ENCODE measurements around the gene SKOR2.
"Not testable (repeated sequence)": the region's sequence is repeated elsewhere in the genome, so short reads cannot be mapped to it uniquely, and the experiment has no call there.

SKOR2 gene

DNA sequence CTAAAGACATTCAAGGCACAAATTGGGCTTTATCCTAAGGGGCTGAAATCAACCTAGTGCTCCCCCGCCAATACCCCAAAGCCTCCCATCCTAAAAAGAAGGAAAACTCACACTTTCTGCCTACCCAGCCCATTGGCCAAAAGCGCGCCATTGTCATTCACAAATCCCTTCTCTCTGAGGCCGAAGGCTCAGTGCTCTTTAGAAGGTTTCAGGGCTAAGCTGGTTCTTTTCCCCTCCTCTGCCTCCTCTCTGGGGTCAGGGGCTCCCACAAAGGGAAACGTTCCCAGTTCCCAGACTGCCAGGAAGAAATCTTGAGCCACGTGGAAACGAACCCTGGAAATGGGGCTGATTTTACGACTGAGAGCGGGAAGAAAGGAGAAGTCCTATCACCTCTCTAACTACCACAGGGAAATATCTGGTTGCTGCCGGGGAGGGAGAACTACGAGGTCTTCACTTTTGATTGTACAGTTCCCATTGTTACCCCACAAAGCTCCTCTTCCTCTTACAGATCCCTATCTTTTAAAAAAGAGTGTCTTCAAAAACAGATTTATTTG is 1.7 kb upstream of the SKOR2 start:
- no peak for DNase-seq

DNA sequence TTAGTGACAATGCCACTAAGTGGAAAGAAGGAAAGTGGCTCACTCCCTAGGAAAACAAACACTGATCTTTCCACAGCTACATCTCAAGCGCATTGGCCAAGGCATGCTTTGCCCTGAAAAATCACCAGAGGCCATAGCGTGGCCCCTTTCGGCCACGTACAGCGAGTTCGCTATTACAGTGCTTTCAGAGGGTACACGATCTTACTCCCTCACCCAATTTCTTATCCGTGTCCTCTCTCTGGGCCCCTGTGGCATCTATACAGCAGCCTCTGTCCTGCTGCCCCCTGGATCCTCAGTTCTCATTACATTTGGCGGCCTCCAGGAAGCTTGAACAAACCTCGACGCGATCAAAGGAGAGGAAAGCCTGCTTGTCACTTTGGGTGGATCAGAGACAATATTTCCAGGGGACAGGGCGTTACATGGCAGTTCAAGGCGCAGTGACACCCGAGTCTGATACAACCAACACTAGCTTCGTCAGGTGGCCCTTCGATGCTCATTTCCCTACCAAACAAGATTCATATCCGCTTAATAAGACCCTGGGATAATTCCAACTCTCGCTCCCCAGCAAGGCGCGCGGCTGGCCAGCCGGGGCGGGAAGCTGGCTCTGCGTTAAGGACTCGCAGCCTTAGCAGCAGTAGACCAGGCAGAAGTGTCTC is 941 bp downstream of the SKOR2 start:
- no peak for DNase-seq

DNA sequence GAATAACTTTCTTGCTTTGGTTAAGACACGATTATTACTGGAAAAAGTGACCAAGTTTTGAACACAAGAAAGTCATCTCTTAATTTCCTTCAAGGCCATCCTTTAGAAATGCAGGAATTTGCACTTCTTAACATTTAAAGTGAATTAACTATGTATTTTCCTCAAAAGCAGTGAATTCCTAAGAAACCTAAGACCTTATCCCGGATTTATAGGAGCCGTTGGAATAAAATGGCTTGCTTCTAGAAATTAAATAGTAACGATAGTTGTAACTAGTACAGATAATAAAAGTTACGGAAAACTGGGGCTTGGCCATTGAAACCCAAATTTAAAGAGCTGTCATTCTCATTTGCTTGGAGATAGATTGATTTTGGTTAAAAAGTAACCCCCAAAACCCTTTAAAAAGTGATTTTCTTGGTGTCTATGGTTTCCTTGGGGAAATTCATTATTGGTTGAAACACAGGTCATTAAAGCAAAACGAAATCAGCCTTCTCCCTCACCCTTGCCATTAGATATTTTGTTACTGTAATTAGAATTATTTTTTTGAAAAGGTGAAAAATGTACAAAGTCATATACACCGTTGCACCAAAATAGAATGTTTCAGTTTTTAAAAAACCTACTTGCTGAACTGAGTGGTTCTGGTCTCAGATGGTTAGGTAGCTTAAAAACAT is 2.0 kb downstream of the SKOR2 start:
- no peak for DNase-seq

DNA sequence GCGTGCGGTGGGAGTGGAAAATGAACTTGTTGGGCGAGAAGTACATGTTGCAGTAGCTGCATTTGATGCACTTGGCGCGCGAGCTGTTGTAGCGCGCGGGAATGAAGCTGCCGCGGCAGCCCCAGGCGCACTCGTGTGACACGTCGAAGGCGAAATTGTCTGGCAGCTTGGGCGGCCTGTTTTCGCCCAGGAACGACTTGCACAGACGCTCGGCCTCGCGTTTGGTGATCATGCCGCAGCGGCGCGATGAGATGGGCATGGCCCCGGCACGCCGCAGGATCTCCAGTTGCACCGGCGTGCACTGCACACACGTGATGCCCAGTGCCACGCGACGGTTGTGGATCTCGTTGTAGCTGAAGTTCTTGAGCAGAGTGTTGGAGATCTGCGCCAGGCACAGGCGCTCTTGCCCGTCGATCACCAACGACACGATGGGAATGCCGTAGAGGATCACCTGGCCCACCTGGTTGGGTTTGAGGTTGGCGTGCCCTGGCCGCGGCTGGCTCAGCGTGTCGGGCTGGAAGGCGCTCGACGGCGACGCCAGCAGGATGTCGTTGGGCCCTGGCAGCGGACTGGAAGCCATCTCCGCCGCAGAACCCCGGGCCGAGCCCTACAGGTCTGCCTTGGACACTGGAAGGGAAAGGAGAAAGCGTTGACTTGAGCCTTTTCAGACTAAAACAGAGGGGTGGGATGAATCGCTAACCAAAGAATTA is 2.7 kb downstream of the SKOR2 start:
- no peak for DNase-seq

DNA sequence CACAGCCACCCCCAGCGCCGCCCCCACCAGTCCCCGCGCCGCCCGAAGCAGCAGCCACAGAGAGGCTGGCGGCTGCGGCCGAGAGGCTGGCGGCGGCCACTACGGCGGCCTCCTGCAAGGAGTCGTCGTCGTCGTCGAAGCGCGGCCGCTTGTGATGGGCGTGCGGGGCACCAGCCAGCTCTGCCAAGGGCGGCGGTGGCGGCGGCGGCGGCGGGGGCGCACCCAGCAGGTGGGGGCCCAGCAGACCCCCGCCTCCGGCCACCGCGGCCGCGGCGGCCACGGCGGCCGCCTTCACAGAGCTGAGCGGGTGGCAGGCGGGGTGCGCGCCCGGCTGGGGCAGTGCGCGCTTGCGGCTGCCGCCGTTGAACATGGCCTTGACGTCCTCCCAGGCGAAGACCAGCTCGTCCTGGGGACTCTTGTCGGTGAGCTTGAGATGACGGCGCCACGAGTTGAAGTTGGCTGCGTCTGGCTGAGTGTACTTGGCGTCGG is 3.3 kb downstream of the SKOR2 start:
- DNase-seq, result no peak

DNA sequence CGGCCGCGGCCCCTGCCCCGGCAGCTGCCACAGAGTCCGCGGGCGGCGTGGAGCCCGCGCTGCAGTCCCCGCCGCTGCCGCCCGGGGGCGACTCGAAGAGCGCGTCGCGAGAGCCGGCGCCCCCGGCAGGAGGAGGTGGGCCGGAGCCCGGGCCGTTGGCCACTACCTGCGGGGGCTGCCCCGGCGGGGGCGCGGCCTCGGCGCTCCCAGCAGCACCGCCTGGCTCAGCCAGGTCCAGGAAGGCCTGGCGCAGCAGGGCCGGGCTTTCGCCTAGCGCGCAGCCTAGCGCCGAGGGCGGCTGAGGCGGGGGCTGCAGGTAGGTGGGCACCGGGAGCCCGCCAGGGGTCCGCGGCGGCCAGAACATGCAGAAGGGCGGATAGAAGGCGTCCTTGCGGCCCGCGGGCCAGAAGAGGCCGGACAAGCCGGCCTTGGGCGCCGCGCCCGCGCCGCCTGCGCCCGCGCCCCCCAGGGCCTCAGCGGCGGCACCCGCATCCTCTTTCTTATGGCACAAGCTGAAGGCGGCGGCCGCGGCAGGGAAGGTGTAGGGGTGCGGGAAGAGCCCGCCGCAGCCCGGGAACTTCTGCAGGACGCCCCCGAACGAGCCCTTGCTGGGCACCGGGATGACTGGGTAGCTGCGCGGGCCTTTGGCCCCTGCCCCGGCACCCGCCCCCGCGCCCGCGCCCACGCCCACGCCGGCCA is 3.9 kb downstream of the SKOR2 start:
- no peak for DNase-seq

DNA sequence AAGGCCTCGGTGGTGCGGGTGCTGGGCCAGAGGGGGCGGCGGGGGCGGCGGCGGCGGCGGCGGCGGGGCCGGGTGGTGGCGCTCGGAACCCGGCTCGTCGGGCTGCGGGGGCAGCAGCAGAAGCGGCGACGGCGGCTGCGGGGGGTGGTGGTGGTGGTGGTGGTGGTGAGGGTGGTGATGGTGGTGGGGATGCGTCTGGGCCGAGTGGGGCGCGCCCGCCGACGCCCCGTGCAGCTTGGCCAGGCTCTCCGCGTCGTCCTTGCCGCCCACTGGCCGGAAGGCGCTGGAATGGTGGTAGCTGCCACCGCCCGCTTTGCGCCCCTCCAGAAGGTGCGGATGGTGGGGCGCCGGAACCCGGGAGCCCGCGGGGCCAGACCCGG is 4.4 kb downstream of the SKOR2 start:
- DNase-seq, result no peak

DNA sequence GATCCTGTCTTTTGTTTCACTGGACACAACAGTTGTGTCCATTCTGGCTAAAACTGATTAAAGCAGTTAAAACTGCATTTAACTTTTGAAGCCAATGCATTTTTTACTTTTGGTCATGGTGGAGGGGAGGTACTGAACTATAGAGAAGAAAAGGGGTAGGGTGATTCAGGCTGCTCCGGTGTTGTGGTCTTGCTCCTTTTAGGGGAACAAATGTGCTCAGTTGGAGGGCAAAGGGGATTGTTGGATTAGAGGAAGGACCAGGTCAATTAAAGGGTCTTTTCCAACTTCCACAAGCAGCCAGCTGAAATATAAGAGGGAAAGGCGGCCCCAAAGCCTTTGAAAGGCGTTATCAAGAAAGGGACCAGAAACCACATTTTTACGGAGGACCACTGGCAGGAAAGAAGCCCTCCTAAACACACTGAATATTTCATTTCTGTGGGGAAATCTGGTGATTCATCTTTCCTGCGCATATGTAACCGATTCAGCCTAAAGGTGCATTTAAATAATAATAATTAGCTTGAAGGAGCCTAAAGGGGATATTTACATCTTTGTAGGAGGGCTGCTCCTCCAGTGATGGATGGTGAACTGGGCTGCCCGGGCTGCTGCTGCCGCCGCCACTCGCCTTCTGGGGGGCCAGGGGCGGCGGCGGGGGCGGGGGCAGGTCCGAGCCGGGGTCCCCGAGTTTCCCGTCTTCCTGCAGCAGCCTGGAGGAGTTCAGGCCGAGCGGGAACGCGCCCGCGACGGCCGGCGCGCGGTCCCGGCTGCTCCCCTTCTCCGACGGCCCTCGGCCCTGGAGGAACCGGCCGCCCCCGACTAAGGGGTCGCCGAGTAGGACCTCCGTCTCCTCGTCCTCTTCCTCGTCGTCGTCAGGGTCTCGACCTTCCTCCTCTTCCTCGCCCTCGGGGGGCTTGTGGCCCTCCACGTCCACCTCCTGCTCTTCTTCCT is 5.2 kb downstream of the SKOR2 start:
- DNase-seq, result no peak

DNA sequence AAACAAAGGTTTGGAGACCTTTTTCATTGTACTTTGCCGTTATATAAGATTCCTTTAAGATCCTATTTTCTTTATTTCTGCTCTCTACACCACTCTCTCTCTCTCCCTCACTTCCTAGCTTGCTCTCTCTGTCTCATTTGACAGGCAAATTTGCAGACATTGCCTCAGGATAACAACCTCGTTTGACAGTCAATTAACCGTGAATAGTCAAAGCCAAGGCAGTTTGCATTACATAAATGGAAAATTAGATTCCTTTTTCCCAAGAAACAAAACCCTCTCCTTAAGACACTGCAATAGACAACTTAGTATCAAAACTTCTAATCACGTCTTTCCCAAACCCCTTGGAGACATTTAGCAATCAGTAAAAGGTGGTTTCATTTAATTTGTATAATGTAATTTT is 7.4 kb downstream of the SKOR2 start:
- no peak for DNase-seq

DNA sequence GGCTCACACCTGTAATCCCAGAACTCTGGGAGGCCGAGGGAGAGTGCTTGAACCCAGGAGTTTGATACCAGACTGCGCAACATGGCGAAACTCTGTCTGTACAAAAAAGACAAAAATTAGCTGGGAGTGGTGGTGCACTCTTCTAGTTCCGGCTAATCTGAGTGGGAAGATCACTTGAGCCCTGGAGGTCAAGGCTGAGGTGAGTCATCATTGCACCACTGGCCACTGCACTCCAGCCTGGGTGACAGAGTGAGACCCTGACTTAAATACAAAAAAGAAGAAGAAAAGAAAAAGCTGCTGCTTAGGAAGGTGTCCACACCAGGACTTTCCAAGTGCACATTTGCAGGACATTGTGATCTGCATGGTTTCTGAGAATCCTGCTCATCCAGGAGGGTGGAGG is 16.4 kb downstream of the SKOR2 start:
- no peak for DNase-seq

DNA sequence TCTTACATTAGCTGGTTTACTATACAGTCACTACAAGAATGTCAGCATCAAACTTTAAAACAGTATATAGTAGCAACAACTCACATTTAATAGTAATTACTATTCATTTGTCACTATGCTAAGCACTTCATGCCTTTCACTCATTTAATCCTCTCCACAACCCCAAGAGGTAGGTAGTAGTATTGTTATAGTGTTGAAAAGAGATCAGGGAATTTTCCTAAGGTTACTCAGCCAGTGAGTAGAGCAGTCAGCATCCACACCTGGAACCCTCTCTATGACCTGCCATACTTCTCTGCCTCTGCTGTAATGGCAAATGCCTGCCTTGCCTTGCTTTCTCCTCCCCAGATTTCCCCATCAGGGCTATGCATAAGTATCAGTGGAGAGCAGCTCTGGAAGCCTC is 24.8 kb downstream of the SKOR2 start:
- DNase-seq, result no peak

DNA sequence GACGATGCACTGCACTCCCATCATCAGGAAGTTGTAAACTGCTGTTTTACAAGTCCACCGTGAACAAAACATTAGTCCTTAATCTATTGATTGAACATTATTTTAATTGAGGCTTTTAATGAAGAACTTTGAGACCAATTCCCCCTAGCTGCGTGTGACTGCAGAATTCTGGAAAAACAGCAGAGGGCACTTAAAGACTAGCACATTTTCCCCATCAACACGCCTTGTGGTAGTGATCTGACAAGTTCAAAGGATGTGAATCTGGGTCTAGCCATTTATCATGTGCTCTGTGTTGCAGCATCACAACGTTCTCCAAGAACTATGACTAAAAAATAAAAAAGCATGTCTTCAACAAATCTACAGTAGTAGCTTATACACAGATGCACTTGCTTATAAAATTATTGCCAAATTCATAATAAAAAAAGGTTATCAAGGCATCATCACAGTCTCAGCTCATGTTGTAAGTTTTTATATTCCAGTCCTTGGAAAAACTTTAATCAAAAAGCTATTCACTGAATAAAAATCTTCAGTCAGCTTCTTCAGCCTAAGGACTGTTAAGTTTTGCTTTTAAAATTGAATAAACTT is 35.8 kb downstream of the SKOR2 start:
- peak; percentile 52 for DNase-seq

DNA sequence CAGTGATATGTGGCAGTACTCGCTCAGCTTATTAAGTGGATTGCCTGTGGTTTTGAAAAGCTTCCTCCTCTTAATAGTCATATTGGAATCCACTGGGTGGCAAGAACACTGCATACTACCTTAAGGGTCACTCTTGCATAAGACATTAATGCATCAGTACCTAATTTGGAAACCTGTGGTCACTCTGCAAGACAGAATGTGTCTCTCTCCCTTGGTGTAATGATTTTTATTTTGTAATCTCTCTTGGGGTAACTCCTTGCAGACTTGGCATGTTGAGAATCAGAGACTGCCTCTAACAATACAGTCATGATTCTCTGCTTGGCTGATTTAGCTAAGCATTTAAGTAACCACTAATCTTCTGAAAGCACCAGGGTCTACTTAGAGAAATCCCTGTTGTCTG is 42.3 kb downstream of the SKOR2 start:
- no peak for DNase-seq

DNA sequence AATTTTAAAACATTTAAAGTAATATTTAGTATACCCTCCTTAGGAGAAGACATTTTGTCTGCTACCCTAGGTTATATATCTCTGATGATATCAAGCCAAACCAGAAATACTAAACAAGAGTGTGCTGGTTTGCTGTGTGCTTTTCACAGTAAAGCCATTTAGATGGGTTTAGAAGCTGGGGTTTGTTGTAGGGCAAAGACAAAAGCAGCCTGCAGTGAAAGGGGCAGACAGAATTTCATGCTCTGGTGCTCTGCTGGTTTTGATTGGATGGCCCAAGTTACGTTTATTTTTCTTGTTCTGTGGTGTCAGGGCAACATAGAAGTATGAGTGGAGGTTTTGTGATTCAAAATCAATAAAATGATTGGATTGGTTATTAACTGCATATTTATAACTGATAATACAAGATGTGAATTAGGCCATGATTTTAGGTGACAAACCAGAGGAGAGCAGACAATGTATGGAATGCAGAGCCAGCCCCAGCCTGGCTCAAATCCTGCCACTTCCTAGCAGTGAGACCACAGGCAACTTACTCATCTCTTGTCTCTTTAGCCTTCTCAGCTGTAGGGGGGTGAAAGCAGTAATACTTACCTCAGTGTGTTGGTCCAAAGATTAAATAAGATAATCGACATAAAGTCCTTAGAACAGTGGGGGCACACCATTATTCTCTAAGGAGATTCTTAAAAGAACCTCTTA is 44.4 kb downstream of the SKOR2 start:
- DNase-seq, result no peak

DNA sequence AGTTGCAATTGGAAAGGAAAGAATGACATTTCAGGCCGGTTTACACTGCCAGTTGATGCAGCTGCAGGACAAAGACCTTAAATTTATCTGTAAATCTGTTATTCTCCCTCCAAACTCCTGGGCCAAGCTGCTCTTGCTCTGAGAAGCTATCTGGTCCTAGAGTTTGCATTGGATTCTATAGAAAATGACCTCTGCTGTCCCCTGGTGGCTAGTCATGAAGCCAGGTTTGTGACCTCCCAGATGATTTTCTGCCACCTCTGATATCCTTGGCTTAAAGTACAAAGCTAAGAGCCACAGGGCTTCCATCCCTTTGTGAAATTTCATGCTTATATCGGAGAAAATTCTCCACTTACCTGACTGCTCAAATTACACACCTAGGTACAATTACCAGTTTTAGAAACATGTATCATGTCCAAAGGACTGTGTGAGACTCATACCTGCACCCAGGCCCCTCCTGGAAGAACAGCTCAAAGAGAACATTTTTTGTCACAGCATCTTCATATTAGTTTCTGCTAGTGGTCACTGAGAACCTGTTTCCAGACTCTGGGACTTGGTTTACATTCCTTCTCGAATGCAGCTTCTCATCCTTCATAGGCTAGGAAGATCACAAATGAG is 46.4 kb downstream of the SKOR2 start:
- peak; percentile 4 for DNase-seq

DNA sequence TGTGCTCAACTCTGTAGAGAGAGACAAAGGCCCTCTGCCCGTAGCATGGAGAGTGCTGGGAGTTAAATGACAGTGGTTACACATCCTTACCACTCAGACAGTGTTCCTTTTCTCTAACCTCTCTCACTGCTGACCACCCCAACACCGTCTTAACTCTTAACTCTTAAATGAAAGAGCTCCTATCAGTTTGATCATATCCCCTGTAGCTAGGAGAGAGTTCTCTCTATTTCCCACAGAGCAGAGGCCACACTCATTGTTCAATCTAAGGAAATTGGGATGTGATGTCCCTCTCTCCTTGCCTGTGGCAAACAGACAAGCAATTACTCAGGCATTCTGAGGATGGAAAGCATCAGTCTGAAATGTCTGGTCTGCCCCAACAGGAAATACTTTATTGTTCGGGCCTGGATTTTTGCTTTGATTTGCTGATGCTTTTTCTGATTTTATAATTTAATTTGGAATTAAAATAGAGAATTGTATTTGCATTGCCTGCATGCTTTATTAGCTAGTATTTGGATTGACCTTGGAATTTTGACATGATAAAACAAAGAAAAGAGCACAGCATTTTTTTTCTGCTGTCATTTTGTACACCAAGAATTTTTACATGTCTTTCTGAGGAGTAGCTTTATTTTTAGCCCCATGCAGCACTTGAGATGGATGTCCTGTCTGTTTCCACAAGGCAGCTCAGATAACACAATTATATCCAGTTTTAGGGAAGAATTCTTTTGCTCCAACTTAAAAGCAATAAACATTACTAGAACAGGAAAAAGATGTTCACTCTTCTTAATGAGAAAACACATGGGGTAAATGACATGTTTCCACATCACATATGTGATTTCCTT is 47.6 kb downstream of the SKOR2 start:
- no peak for DNase-seq

DNA sequence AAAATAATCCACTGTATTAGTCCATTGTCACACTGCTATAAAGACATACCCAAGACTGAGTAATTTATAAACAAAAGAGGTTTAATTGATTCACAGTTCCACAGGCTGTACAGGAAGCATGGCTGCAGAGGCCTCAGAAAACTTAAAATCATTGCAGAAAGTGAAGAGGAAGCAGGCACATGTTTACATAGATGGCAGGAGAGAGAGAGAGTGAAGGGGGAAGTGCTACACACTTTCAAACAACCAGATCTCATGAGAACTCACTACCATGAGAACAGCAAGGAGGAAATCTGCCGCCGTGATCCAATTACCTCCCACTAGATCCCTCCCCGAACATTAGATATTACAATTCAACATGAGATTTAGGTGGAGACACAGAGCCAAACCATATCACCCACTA is 55.5 kb downstream of the SKOR2 start:
- not testable (repeated sequence) for DNase-seq

DNA sequence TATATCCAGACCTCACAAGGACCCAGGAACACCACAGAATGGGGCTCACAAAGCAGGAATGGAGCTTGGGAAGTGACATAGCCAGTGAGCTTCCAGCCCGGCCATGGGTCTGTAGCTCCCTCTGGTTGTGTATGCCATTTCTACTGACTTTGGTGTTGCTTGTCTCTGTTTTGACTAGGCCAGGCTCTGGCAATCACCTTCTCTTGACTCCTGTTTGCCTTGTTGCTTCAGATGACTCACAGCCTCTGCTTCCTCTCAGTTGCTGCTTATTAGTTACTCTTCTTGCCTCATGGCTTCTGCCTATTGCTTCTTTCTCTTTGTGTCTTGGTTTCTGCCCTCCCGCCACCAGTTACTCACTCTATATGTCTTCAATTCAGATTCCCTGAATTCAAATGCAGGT is 59.5 kb downstream of the SKOR2 start:
- no peak for DNase-seq

DNA sequence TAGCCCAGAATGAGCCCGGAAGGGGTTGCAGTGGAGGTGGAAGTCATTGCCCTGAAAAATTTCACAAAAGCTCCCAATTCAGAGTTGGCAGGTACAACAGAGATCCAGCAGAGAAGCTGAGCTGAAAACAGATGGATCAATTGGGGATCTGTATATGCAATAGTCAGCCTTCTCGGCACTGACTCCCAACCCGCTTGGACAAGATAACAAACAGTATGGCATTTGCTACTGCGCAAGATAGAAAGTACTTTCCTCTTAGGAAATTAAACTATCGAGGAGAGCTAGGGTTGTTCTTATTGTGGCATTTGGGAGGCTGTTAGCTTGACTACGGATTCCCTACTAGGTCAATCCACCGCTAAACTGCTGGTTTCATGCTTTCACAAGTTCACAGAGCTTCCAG is 63.7 kb downstream of the SKOR2 start:
- DNase-seq, result no peak

Data from NCI-H1417 treated with DMSO at 0.1 percent for 48 hours (cell line).